GM20000 (cell line): ENCODE data around the gene TRANK1.

Experiments used
- DNase-seq: peaks from one replicate; pipeline ENCODE4 v3.0.0; 2012; ENCODE audit warnings: low spot score
- TF ChIP-seq, protein P1 (sequence below): IDR thresholded peaks from 2 replicates; pipeline ENCODE4 v1.5.1; 2012; ENCODE audit warnings: mild to moderate bottlenecking, control low read depth; ENCODE audit errors: extremely low read depth, missing control alignments

TRANK1 gene

GRCh38 chr3:36833160-36833814 lies 111.6 kb downstream of the TRANK1 start:
- no peak for DNase-seq
- TF ChIP-seq, protein P1, sequence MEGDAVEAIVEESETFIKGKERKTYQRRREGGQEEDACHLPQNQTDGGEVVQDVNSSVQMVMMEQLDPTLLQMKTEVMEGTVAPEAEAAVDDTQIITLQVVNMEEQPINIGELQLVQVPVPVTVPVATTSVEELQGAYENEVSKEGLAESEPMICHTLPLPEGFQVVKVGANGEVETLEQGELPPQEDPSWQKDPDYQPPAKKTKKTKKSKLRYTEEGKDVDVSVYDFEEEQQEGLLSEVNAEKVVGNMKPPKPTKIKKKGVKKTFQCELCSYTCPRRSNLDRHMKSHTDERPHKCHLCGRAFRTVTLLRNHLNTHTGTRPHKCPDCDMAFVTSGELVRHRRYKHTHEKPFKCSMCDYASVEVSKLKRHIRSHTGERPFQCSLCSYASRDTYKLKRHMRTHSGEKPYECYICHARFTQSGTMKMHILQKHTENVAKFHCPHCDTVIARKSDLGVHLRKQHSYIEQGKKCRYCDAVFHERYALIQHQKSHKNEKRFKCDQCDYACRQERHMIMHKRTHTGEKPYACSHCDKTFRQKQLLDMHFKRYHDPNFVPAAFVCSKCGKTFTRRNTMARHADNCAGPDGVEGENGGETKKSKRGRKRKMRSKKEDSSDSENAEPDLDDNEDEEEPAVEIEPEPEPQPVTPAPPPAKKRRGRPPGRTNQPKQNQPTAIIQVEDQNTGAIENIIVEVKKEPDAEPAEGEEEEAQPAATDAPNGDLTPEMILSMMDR: no peak

DNA sequence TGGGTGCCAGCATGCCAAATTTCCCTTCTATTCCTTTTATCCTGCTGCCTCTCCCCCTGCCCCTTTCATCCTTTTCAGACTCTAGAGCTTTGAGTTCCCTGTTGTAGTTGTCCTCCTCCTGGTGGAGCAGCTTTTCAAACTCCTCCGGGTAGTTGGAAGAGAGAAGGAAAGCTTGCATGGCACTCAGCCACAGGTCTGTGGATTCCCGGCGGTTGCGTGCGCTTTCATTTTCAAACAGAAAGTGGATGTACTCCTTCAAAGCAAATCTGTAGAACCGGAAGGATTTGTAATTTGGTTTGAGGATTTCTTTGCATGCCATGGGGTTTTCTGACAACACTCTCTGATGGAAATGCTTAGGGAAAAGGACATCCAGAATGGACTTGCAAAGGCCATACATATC lies 112.4 kb downstream of the TRANK1 start:
- TF ChIP-seq, protein P1: no peak
- DNase-seq: no peak

GRCh38 chr3:36827133-36827532 lies 117.7 kb downstream of the TRANK1 start:
- no peak for DNase-seq
- TF ChIP-seq, protein P1: no peak

- TF ChIP-seq, protein P1: no peak
These were observed 118.6 kb downstream of the TRANK1 start for GRCh38 chr3:36826240-36826639.

GRCh38 chr3:36824443-36824842 lies 120.4 kb downstream of the TRANK1 start:
- TF ChIP-seq, protein P1: no peak
- no peak for DNase-seq

More at GRCh38 chr3:36826240-36826639, 118.6 kb downstream of the TRANK1 start:
- no peak for DNase-seq

- no peak for DNase-seq
These were observed 121.0 kb downstream of the TRANK1 start for GRCh38 chr3:36823806-36824205.

DNA sequence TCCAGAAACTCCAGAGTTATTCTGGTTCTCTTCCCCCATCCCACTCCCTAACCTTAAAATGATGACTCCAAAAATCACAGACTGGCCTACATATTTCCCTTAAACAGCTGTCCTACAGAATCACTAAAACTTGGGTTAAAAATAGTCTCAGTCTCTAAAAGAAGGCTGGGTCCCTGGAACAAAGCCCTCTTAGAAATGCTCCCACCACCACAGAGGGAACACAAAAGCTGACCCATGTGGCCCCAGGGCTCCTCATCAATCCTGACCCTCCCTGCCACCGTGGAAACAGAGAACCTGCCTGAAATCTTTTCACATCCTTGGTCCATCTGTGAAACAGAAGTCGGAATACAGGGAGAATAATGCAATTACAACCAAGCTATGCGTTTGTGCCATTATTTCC lies 124.8 kb downstream of the TRANK1 start:
- DNase-seq: no peak
- TF ChIP-seq, protein P1: no peak

More at GRCh38 chr3:36823806-36824205, 121.0 kb downstream of the TRANK1 start:
- TF ChIP-seq, protein P1: no peak
